ENCODE data around the gene EMID1. TPM values are rescaled to one million over a fixed set of nuclear protein-coding genes. Genes with fewer than 3 reads are reported as not detected.
A peak's percentile ranks its signal among the peaks of the same experiment; 100 is the strongest.

EMID1 gene
- total RNA-seq, 1 donor from 2014 or later, result 6.7 TPM

GRCh38 chr22:29171721-29172120 lies 34.0 kb upstream of the EMID1 start:
- no peaks in the 10 kb centered on the region for H3K27me3 ChIP-seq
- DNase-seq (ENCODE audit: low spot score), result no peak
- H3K27ac Mint-ChIP-seq, result peak overlapping the region; percentile 81
- peaks cover 6% of the 10 kb centered on the region for H3K4me1 Mint-ChIP-seq
- H3K9ac ChIP-seq, result no peak overlapping the region
- H4K20me1 ChIP-seq (ENCODE audit: low read depth), result no peaks in the 10 kb centered on the region
- H3K9me3 Mint-ChIP-seq, result peaks cover 37% of the 10 kb centered on the region
- H3K9me3 ChIP-seq (ENCODE audit: low read depth), result peaks cover 6% of the 10 kb centered on the region
- no peaks in the 10 kb centered on the region for H3K36me3 ChIP-seq
- H3K27ac ChIP-seq, result no peak overlapping the region
- no peak overlapping the region for H2AFZ ChIP-seq (replicated peaks)
- H3K4me1 ChIP-seq, result no peaks in the 10 kb centered on the region
- no peak for TF ChIP-seq CTCF (IDR thresholded peaks at IDR 0.05)
- peak overlapping the region; percentile 64 for H3K4me3 Mint-ChIP-seq
- H3K36me3 Mint-ChIP-seq, result peaks cover 4% of the 10 kb centered on the region
- no peak overlapping the region for H3K4me2 ChIP-seq
- peaks cover 7% of the 10 kb centered on the region for H3K27me3 Mint-ChIP-seq (ENCODE audit: insufficient read depth, low read depth)
- peaks cover 3% of the 10 kb centered on the region for H3F3A ChIP-seq (ENCODE audit: low read depth)
- H3K79me2 ChIP-seq (ENCODE audit: low read depth), result no peaks in the 10 kb centered on the region
- H3K4me3 ChIP-seq, result no peak overlapping the region

DNA sequence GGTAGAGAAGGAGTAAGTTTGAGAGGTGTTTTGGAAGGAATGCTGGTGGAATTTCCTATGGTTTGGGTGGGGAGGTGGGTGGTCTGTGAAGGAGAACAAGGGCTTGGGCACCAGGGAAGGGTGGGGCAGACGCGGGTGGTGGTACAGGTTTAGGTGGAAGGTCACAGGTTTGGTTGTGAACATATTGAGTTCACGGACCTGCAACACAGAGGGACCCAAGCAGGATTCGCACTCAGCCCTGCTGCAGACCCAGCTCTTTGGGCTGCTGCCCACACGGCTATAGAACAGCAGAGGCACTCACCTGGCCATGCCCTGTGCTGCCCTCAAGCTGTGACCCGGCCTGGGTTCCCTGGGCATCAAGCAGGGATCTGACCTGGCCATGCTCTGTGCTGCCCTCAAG lies 33.5 kb upstream of the EMID1 start:
- TF ChIP-seq EZH2phosphoT487 (IDR thresholded peaks at IDR 0.05) (no peak), EZH2 (IDR thresholded peaks at IDR 0.05) (no peak), CTCF (IDR thresholded peaks at IDR 0.05) (no peak)
- Histone ChIP-seq H3K79me2 (ENCODE audit: low read depth) (no peaks in the 10 kb centered on the region), H3K4me1 (no peaks in the 10 kb centered on the region), H3K9ac (no peak overlapping the region), H3K27ac (no peak overlapping the region), H2AFZ (replicated peaks) (no peak overlapping the region), H3K4me2 (no peak overlapping the region), H3K9me3 (ENCODE audit: low read depth) (peaks cover 6% of the 10 kb centered on the region), H4K20me1 (ENCODE audit: low read depth) (no peaks in the 10 kb centered on the region), H3K4me3 (no peak overlapping the region), H3K27me3 (no peaks in the 10 kb centered on the region), H3K36me3 (no peaks in the 10 kb centered on the region), H3F3A (ENCODE audit: low read depth) (peaks cover 3% of the 10 kb centered on the region)
- H3K36me3 Mint-ChIP-seq, result peaks cover 4% of the 10 kb centered on the region
- peaks cover 7% of the 10 kb centered on the region for H3K27me3 Mint-ChIP-seq (ENCODE audit: insufficient read depth, low read depth)
- peaks cover 39% of the 10 kb centered on the region for H3K9me3 Mint-ChIP-seq
- H3K4me3 Mint-ChIP-seq, result peak overlapping the region; percentile 64
- peaks cover 6% of the 10 kb centered on the region for H3K4me1 Mint-ChIP-seq
- DNase-seq (ENCODE audit: low spot score), result no peak
- H3K27ac Mint-ChIP-seq, result no peak overlapping the region

DNA sequence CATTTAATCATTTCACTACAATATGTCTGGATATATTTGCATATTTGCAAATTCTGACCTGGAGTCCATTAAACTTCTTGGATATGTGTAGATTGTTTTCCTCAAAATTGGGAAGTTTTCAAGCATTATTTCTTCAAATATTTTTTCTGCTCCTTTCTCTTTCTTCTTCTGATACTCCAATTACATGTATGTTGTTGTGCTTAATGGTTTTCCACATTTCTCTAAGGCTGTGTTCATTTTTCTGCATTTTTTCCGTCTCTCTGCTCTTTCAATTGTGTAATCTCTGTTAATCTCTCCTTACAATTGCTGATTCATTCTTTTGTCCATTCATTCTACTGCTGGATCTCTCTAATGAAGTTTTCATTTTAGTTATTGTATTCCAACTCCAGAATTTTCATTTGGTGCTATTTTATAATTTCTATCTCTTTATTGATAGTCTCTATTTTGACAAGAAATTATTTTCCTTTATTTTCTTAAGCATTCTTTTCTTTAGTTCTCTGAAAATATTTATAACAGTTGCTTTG lies 30.3 kb upstream of the EMID1 start:
- no peaks in the 10 kb centered on the region for H3K27me3 ChIP-seq
- no peak overlapping the region for H3K4me3 ChIP-seq
- no peak overlapping the region for H3K4me2 ChIP-seq
- H3K36me3 Mint-ChIP-seq, result peaks cover 12% of the 10 kb centered on the region
- TF ChIP-seq EZH2phosphoT487 (IDR thresholded peaks at IDR 0.05) (no peak), CTCF (IDR thresholded peaks at IDR 0.05) (no peak), EZH2 (IDR thresholded peaks at IDR 0.05) (no peak)
- no peak overlapping the region for H3K4me3 Mint-ChIP-seq
- peaks cover 3% of the 10 kb centered on the region for H3K27me3 Mint-ChIP-seq (ENCODE audit: insufficient read depth, low read depth)
- peaks cover 6% of the 10 kb centered on the region for H3K9me3 ChIP-seq (ENCODE audit: low read depth)
- DNase-seq (ENCODE audit: low spot score), result no peak
- peaks cover 47% of the 10 kb centered on the region for H3K9me3 Mint-ChIP-seq
- H3K9ac ChIP-seq, result no peak overlapping the region
- H4K20me1 ChIP-seq (ENCODE audit: low read depth), result no peaks in the 10 kb centered on the region
- H3K27ac Mint-ChIP-seq, result no peak overlapping the region
- H3K4me1 ChIP-seq, result no peaks in the 10 kb centered on the region
- no peaks in the 10 kb centered on the region for H3K36me3 ChIP-seq
- H2AFZ ChIP-seq (replicated peaks), result no peak overlapping the region
- no peaks in the 10 kb centered on the region for H3K4me1 Mint-ChIP-seq
- H3K27ac ChIP-seq, result no peak overlapping the region
- no peaks in the 10 kb centered on the region for H3K79me2 ChIP-seq (ENCODE audit: low read depth)
- peaks cover 3% of the 10 kb centered on the region for H3F3A ChIP-seq (ENCODE audit: low read depth)

All from neural progenitor cell (in vitro differentiated cells).